Right renal cortex interstitium (tissue), 3 donors: ENCODE measurements around the gene KRTAP5-2. TPM values are rescaled to one million over a fixed set of nuclear protein-coding genes. Genes with fewer than 3 reads are reported as not detected.
A peak's percentile ranks its signal among the peaks of the same experiment; 100 is the strongest.
"Not testable (repeated sequence)": the region's sequence is repeated elsewhere in the genome, so short reads cannot be mapped to it uniquely, and the experiment has no call there.

Experiments
- DNase-seq, 3 donors: peaks; one replicate each; pipeline ENCODE4 v3.0.0-alpha.2; 2013; ENCODE audit warnings: low read depth in 3 of 3, low spot score in 2 of 3
- polyA plus RNA-seq, 3 donors: library from polyadenylated mRNA; unstranded; fragments of 120-200 nt; gene quantifications; one replicate each; pipeline ENCODE4 v1.2.1, GENCODE V29; 2013; ENCODE audit not compliant: insufficient read length in 3 of 3

KRTAP5-2 gene
- polyA plus RNA-seq, 3 donors: 0.21 TPM; not detected in 2

GRCh38 chr11:1628506-1629325 is 30.6 kb upstream of the KRTAP5-2 start:
- DNase-seq: peak in 2 of 3 donors; percentile 29 to 38

GRCh38 chr11:1625541-1625940 is 27.4 kb upstream of the KRTAP5-2 start:
- DNase-seq: no peak

GRCh38 chr11:1624621-1625020 is 26.5 kb upstream of the KRTAP5-2 start:
- DNase-seq: no peak

- DNase-seq: no peak
Observed at GRCh38 chr11:1623716-1624115, 25.6 kb upstream of the KRTAP5-2 start.

- no peak for DNase-seq
Observed at GRCh38 chr11:1622086-1622485, 24.0 kb upstream of the KRTAP5-2 start, which contains the start of gene KRTAP5-4. Gene KRTAP5-4 (minus strand): TSS chr11:1622138. CDS start chr11:1622093, 45 bp downstream.

- no peak for DNase-seq
Observed at GRCh38 chr11:1619449-1619848, 21.4 kb upstream of the KRTAP5-2 start.

GRCh38 chr11:1618231-1618630 is 20.1 kb upstream of the KRTAP5-2 start:
- no peak for DNase-seq

- DNase-seq: no peak
Observed at GRCh38 chr11:1608363-1608762, 10.3 kb upstream of the KRTAP5-2 start, which contains the start of gene KRTAP5-3. Gene KRTAP5-3 (minus strand): TSS chr11:1608463. CDS start chr11:1608385, 78 bp downstream.

GRCh38 chr11:1607901-1608300 is 9.8 kb upstream of the KRTAP5-2 start:
- DNase-seq: not testable (repeated sequence)

- not testable (repeated sequence) for DNase-seq
Observed at GRCh38 chr11:1607156-1607845, 9.2 kb upstream of the KRTAP5-2 start.

GRCh38 chr11:1605923-1606322 is 7.8 kb upstream of the KRTAP5-2 start:
- not testable (repeated sequence) for DNase-seq

- DNase-seq: no peak
Observed at GRCh38 chr11:1604711-1605110, 6.6 kb upstream of the KRTAP5-2 start.

- no peak for DNase-seq
Observed at GRCh38 chr11:1604181-1604580, 6.1 kb upstream of the KRTAP5-2 start.

GRCh38 chr11:1603629-1604028 is 5.5 kb upstream of the KRTAP5-2 start:
- no peak for DNase-seq

- not testable (repeated sequence) for DNase-seq
Observed at GRCh38 chr11:1601663-1602062, 3.6 kb upstream of the KRTAP5-2 start.

- DNase-seq: no peak
Observed at GRCh38 chr11:1600626-1601025, 2.5 kb upstream of the KRTAP5-2 start.

GRCh38 chr11:1598816-1599215 is 722 bp upstream of the KRTAP5-2 start:
- no peak for DNase-seq

- DNase-seq: not testable (repeated sequence)
Observed at GRCh38 chr11:1598406-1598805, 312 bp upstream of the KRTAP5-2 start.

GRCh38 chr11:1597331-1597993 is 632 bp downstream of the KRTAP5-2 start:
- DNase-seq: no peak

- DNase-seq: not testable (repeated sequence)
Observed at GRCh38 chr11:1596576-1597121, 1.4 kb downstream of the KRTAP5-2 start.
